NCI-H1092 (cell line): ENCODE data around the gene USH2A.

ENCODE experiments used
- DNase-seq: peaks from one replicate; lab custom pipeline; 2025; lab: John Stamatoyannopoulos, UW

USH2A gene

GRCh38 chr1:216290074-216290473, 133.2 kb downstream of the USH2A start:
- no peak for DNase-seq

DNA sequence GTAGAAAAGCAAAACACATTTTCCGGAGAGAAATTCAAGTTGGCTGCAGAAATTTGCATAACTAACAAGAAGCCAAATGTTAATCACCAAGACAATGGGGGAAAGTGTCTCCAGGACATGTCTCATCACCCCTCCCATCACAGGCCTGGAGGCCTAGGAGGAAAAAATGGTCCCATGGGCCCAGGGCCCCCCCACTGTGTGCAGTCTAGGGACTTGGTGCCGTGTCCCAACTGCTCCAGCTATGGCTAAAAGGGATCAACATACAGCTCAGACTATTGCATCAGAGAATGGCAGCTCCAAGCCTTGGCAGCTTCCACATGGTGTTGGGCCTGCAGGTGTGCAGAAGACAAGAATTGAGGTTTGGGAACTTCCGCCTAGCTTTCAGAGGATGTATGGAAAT, 138.2 kb downstream of the USH2A start:
- no peak for DNase-seq

DNA sequence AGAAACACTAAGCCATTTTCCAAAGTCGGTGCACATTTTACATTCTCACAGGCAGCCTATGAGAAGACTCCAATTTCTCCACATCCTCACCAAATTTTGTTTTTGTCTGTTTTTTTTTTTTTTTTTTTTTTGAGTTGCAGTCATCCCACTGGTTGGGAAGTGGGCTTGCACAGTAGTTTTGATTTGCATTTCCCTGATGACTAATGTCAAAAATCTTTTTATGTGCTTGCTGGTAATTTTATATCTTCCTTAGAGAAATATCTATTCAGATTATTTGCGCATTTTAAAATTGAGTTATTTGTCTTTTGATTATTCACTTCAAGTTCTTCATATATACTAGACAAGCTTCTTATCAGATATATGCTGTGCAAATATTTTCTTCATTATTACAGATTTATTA, 141.5 kb downstream of the USH2A start:
- DNase-seq = no peak

DNA sequence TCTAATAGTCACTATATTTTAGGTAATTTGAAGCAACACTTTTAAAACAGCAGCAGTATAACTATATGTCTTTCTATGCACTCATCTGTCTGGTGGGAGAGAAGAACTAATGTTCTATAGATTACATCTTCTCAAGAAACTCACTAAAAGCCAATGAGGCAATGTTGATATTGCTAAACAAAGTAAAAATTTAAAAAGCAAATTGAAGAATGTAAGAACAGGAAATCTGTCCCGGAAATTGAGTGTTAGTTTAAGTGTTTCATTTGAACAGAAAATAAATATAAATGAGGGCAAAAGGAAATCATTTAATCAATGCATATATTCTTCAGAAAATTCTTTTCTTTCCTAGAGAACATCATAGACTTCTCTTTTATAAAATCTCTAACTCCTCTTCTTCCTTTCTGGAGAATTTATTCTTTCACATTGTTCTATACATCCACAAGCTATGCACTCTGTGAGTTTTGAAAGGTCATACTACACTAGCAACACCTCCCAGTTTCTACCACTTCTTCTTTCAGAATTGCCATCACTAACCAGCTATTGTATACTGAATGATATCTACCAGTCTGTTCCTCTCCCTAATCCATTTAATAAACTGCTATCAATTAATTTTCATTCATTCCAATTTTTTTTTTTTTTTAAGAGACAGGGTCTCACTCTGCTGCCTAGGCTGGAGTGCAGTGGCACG, 153.0 kb downstream of the USH2A start:
- no peak for DNase-seq

- no peak for DNase-seq
Measured at GRCh38 chr1:216261631-216262030, 161.6 kb downstream of the USH2A start.

DNA sequence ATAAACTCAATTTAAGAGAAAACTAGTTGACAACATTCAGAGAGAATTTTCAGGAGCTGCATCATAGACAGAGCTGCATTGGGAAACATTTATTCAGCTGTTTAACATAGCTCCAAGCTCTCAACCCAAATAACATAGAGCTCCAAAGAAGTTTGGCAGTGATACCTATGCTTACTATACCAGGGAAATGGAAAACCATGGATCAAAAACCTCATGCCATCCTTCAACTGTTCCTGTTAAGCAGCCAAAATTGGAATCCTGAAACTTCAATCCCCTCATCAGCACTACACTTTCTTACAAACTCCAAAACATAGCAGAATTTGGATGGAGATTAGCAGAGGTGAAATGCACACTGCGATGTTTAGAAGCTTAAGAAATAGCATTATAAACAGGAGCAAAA, 164.4 kb downstream of the USH2A start:
- DNase-seq = no peak

DNA sequence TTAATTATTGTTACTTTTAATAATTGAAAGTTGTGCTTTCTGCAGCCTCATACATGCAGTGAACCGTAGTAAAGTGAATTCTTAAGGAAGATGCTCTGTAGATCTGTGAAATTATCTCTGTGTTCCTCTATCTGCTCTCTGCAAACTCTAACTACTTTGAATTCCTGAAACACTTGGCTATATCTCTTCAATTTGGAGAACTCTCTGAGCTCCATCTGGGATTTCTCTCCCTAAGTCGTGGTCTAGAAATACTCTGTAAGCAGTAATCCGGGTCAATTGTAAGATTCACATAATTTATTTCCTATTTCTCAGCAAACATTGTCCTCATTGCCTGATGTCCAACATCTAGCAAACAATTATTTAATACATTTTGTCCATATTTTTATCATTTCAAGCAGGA, 164.9 kb downstream of the USH2A start:
- no peak for DNase-seq

DNA sequence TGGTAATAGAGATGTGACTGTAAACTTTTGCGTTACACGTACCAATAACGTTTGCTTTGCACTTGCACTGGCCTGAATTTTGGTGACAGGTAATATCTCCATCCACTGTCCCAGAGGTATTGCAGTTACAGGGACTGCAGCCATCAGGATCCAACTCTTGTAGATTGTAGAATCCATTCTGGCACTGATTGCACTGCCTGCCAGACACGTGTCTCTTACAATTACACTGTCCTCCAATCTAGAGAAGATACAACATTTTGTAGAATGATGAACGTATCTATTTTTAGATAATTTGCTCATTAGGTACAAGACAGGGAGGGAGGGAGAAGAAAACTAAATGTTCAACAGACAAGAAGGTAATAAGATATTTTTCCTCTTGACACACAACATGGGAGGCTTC, 172.4 kb downstream of the USH2A start:
- no peak for DNase-seq

DNA sequence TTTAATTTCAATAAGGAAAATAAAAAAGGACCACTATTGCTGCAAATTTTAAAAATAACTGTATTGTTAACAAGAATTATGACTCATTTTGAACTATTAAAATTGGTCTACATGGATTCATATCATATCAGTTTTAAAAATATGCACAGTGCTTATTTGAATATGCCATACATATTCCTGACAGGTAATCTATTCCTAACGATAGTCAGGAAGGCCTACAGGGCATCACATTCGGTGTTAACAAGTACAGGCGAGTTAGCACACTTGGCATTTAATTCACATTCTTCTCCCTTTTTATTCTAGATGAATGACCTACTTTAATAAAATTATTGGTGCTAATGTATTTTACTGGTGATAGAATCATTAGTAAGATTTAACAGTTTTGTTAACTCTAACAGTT, 174.6 kb downstream of the USH2A start:
- no peak for DNase-seq

DNA sequence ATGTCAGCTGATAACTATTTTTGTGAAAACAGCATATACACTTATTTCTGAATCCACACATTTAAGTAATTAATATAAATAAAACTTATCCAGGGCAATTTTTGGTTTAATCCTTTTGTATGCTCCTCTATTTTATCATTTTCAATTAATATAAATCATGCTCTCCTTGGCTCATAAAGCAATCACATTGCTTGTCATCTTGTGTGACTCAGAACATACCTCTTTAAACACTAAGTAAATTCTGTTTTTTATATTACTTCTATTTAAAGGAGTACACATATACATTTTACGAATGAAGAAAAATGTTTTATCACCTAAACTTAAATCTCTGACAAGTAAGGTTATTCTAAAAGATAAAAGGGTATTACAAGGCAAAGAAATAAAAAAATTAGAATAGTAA, 175.3 kb downstream of the USH2A start:
- DNase-seq = no peak

GRCh38 chr1:216246577-216247203, 176.6 kb downstream of the USH2A start:
- DNase-seq = no peak

GRCh38 chr1:216238844-216239243, 184.4 kb downstream of the USH2A start:
- DNase-seq = no peak

DNA sequence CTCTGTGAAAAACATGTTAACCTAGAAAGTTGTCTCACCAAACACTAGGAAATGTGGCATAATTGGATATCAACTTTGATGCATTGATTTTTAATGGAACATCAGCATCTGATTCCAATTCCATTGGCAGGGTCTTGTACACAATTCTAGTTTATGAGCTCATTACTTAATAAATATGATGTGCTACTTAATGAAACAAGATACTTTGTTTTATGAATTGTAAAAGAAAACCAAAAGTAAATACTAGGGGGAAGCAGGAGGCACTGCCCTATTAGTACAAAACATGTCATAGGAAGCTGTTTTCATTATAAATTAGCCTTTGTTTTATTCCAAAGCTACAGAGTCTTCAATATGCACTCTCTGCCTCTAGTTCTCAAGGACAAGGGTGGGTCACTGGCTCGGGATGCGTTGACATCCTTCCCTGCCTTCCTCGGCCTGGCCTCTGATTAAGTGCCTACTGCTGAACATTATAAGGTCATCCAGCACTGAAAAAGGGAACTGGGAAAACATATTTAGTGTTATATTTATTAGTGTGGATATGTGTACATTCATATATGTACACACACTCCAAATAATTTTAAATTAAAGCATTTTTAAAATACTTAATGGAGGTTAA, 185.2 kb downstream of the USH2A start:
- DNase-seq = no peak

- peak; percentile 3 for DNase-seq
Measured at GRCh38 chr1:216224233-216224632, 199.0 kb downstream of the USH2A start.

- DNase-seq = peak; percentile 1
Measured at GRCh38 chr1:216223486-216223885, 199.8 kb downstream of the USH2A start.

- no peak for DNase-seq
Measured at GRCh38 chr1:216222288-216222687, 201.0 kb downstream of the USH2A start.

GRCh38 chr1:216221260-216221700, 202.0 kb downstream of the USH2A start:
- peak; percentile 81 for DNase-seq

DNA sequence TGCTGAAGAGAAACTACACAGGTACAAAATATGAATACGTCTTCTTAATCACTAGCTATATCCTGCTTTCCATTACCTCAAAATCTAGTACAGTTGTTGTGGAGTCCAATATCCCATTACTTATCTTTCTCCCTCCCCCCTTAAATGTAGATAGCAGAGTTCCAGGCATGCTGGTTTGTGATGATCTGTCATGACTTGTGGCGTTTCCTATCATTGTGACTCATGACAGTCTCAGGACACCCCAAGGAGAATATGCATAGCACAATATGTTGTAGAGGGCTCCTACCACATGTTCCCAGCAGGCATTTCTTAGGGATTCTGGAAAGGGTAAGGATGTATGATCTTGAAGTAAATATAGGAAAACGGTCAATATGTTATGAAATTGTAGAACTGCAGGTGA, 206.9 kb downstream of the USH2A start:
- no peak for DNase-seq

DNA sequence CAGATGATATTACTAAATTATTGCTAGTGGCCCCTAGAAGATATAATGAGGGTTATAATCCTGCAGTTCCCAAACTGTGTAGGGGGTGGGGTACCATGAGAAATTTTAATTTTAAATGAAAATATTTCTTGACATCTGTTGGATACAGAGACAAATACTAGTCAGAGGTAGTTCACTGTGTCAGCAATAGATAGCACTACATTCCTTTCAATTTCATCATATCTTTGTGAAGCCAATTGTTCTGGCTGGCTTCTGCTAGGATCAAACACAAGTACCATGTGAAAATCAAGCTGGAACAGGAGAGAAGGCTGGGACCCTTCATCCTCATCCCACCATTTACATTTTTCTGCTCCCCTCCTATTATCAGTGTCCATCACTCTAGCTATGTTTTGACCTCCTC, 208.1 kb downstream of the USH2A start:
- DNase-seq = no peak

DNA sequence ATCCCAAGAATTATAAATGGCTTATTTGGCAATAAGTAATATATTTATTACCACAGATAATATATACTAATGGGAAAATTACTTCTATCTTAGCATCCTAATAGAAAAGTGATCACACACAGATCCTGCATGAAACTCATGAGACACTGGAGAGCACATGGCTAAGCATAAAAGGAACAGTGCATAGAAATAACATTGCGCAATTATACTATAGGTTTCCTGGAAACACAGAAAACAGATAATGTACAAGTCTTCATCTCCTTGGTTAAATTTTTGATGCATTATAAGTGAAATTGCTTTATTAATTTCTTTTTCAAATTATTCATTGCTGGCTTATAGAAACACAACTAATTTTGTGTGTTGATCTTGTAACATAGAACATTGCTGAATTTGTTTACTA, 210.4 kb downstream of the USH2A start:
- no peak for DNase-seq

DNA sequence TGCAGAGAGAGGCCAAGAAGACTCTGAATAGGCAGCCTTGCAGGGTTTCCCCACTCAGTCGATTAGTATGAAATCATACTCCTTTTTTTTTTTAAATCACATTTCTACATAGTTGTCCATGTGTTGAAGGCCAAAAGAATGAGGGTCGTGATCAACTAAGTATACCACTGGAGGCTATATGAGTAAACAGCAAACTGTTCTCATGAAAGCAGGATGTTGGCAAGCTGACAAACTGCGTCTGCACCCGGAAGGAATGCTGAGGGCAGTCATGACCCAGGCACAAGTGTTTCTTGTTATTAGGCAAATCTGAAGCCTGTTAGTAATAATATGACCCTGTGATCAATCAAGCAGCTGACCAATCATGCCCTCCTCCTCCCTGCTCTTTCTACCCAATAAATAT, 213.2 kb downstream of the USH2A start:
- DNase-seq = no peak

GRCh38 chr1:216209125-216209524, 214.1 kb downstream of the USH2A start:
- no peak for DNase-seq

GRCh38 chr1:216207154-216207553, 216.1 kb downstream of the USH2A start:
- DNase-seq = no peak

DNA sequence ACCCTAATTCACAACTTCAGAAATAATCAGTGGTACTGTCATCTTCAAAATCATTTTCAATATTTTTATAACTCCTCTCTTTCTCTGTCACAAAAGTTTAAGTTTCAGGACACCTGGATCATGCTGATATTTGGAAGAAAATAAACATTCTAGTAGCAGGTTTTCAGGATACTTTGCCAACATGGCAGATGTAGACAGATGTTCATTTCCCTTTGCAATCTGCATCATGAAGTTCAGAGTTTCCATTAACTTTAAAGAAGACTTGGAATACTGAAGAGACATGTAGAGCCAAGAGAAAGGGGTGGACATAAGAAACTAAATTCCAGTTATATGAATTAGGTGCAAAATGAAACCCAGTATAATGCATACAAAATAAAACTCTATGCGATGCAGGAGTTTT, 218.1 kb downstream of the USH2A start:
- DNase-seq = no peak
